ENCODE measurements around the gene COX7B2.

DNA sequence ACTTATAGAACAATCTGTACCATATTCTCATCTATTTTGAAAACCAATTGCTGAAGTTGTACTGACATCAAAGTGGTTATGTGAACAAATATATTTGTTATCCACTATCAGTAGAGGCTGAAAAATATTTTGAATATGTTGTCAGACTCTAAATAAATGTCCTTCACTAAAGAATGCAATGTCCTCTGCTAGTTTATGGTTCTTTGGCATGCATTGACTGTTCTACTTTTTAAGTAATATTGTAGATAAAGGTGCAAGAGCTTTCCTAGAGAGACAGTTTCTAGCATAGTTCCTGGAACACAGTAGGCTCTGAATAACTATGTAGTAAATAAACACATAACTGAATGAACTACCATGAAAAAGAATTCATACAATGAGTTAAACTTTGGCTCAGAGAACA lies 18.2 kb upstream of the COX7B2 start:
- TF ChIP-seq GATAD2B (conservative IDR thresholded peaks at IDR 0.05; ENCODE audit: low read depth) = no peak
- no peak for TF ChIP-seq ZNF217 (IDR thresholded peaks at IDR 0.05)
- TF ChIP-seq, protein P1, sequence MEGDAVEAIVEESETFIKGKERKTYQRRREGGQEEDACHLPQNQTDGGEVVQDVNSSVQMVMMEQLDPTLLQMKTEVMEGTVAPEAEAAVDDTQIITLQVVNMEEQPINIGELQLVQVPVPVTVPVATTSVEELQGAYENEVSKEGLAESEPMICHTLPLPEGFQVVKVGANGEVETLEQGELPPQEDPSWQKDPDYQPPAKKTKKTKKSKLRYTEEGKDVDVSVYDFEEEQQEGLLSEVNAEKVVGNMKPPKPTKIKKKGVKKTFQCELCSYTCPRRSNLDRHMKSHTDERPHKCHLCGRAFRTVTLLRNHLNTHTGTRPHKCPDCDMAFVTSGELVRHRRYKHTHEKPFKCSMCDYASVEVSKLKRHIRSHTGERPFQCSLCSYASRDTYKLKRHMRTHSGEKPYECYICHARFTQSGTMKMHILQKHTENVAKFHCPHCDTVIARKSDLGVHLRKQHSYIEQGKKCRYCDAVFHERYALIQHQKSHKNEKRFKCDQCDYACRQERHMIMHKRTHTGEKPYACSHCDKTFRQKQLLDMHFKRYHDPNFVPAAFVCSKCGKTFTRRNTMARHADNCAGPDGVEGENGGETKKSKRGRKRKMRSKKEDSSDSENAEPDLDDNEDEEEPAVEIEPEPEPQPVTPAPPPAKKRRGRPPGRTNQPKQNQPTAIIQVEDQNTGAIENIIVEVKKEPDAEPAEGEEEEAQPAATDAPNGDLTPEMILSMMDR (IDR thresholded peaks at IDR 0.05 in 2 of 3, conservative IDR thresholded peaks at IDR 0.05 in 1 of 3; ENCODE audit: control insufficient read depth in 2 of 3, extremely low read depth in 1 of 3, insufficient read depth in 1 of 3, low read depth in 3 of 3, low read length in 3 of 3) = no peak
- TF ChIP-seq CREM (IDR thresholded peaks at IDR 0.05; ENCODE audit: low read depth) = no peak
- TF ChIP-seq MYC (IDR thresholded peaks at IDR 0.05; ENCODE audit: insufficient read depth, insufficient read length, insufficient replicate concordance, low read length, severe bottlenecking) = no peak
- TF ChIP-seq NFXL1 (IDR thresholded peaks at IDR 0.05; ENCODE audit: borderline replicate concordance) = no peak
